Measurements from ENCODE around the gene CENATAC.

Gene CENATAC

GRCh38 chr11:118996926-118997626 is 862 bp upstream of the CENATAC start (continued):
- TF ChIP-seq TSHZ2 (CRISPR knock-in tag; IDR thresholded peaks at IDR 0.05): no peak

- TF ChIP-seq RARB (CRISPR knock-in tag; IDR thresholded peaks at IDR 0.05) (no peak), CREB5 (CRISPR knock-in tag; IDR thresholded peaks at IDR 0.05; ENCODE audit: low read depth) (no peak), ZNF8 (CRISPR knock-in tag; IDR thresholded peaks at IDR 0.05) (no peak), CSRNP3 (CRISPR knock-in tag; IDR thresholded peaks at IDR 0.05) (no peak), ARNTL (CRISPR knock-in tag; IDR thresholded peaks at IDR 0.05; ENCODE audit: borderline replicate concordance, low read depth) (no peak), ZC3H10 (CRISPR knock-in tag; IDR thresholded peaks at IDR 0.05) (no peak), TOX (CRISPR knock-in tag; IDR thresholded peaks at IDR 0.05; ENCODE audit: borderline replicate concordance) (no peak), PATZ1 (CRISPR knock-in tag; IDR thresholded peaks at IDR 0.05; ENCODE audit: borderline replicate concordance) (no peak), TCF4 (CRISPR knock-in tag; IDR thresholded peaks at IDR 0.05; ENCODE audit: borderline replicate concordance) (no peak), ZNF565 (CRISPR knock-in tag; conservative IDR thresholded peaks at IDR 0.05; ENCODE audit: low read depth) (no peak), GLIS3 (CRISPR knock-in tag; IDR thresholded peaks at IDR 0.05) (no peak)
- peak; percentile 55 for ATAC-seq
Measured at GRCh38 chr11:118998388-118998717, 415 bp downstream of the CENATAC start.

GRCh38 chr11:118998822-118999221 is 884 bp downstream of the CENATAC start:
- ATAC-seq: peak; percentile 60

More at GRCh38 chr11:118998822-118999221, 884 bp downstream of the CENATAC start:
- no peak for TF ChIP-seq PPARA (CRISPR knock-in tag; IDR thresholded peaks at IDR 0.05; ENCODE audit: borderline replicate concordance)
- no peak for TF ChIP-seq ZNF70 (CRISPR knock-in tag; IDR thresholded peaks at IDR 0.05)
- no peak for TF ChIP-seq GLIS3 (CRISPR knock-in tag; IDR thresholded peaks at IDR 0.05)
- TF ChIP-seq ISL1 (CRISPR knock-in tag; IDR thresholded peaks at IDR 0.05): no peak
- TF ChIP-seq TSHZ2 (CRISPR knock-in tag; IDR thresholded peaks at IDR 0.05): no peak
- TF ChIP-seq CREB5 (CRISPR knock-in tag; IDR thresholded peaks at IDR 0.05; ENCODE audit: low read depth): no peak
- no peak for TF ChIP-seq OSR1 (CRISPR knock-in tag; IDR thresholded peaks at IDR 0.05)
- TF ChIP-seq ZFP30 (CRISPR knock-in tag; IDR thresholded peaks at IDR 0.05): no peak
- TF ChIP-seq CSDC2 (CRISPR knock-in tag; IDR thresholded peaks at IDR 0.05): no peak
- no peak for TF ChIP-seq ZFP3 (CRISPR knock-in tag; IDR thresholded peaks at IDR 0.05)
- no peak for TF ChIP-seq PATZ1 (CRISPR knock-in tag; IDR thresholded peaks at IDR 0.05; ENCODE audit: borderline replicate concordance)

Data from SK-N-SH treated with all-trans-retinoic acid at 6 μM for 48 hours (cell line).